ENCODE measurements around the gene GPN1.

GRCh38 chr2:27653397-27653796 lies 24.5 kb downstream of the GPN1 start:
- TF ChIP-seq POLR2AphosphoS5 (IDR thresholded peaks at IDR 0.05; ENCODE audit: low read depth, low read length) (no peak), POLR2A (IDR thresholded peaks at IDR 0.05; ENCODE audit: low read depth, low read length) (no peak), TAF1 (IDR thresholded peaks at IDR 0.05; ENCODE audit: low read depth, low read length) (no peak), POU2F2 (IDR thresholded peaks at IDR 0.05; ENCODE audit: low read depth, low read length) (no peak)

Data from GM12891 (cell line).